ENCODE measurements around the gene CXorf38.
A peak's percentile ranks its signal among the peaks of the same experiment; 100 is the strongest.

The CXorf38 gene

GRCh38 chrX:40653535-40653934 lies 6.2 kb upstream of the CXorf38 start:
- in situ Hi-C loops (cut with HindIII; ENCODE audit: low sequenced_read_pairs): loop anchor here (25.0 kb wide), 1 partner anchor 459 kb away; no protein-coding TSS in a partner anchor
- TF ChIP-seq CTCF (IDR thresholded peaks at IDR 0.05; ENCODE audit: low read depth, low read length): no peak
- no peak overlapping the region for H3K4me3 ChIP-seq (ENCODE audit: low read depth, low read length)
- DNase-seq (ENCODE audit: low read depth, low spot score): no peak

GRCh38 chrX:40652664-40653063 lies 5.3 kb upstream of the CXorf38 start:
- no peak for TF ChIP-seq CTCF (IDR thresholded peaks at IDR 0.05; ENCODE audit: low read depth, low read length)
- no peak for DNase-seq (ENCODE audit: low read depth, low spot score)
- H3K4me3 ChIP-seq (ENCODE audit: low read depth, low read length): no peak overlapping the region
- in situ Hi-C loops (cut with HindIII; ENCODE audit: low sequenced_read_pairs): loop anchor here (25.0 kb wide), 1 partner anchor 460 kb away; no protein-coding TSS in a partner anchor

- in situ Hi-C loops (cut with HindIII; ENCODE audit: low sequenced_read_pairs): loop anchor here (25.0 kb wide), 1 partner anchor 461 kb away; no protein-coding TSS in a partner anchor
- TF ChIP-seq CTCF (IDR thresholded peaks at IDR 0.05; ENCODE audit: low read depth, low read length): peak; percentile 62
- H3K4me3 ChIP-seq (ENCODE audit: low read depth, low read length): no peak overlapping the region
Measured at GRCh38 chrX:40651620-40652223, 4.4 kb upstream of the CXorf38 start.

GRCh38 chrX:40646489-40647306 lies 663 bp downstream of the CXorf38 start:
- in situ Hi-C loops (cut with HindIII; ENCODE audit: low sequenced_read_pairs): no loop called here
- peak; percentile 14 for DNase-seq (ENCODE audit: low read depth, low spot score)
- TF ChIP-seq CTCF (IDR thresholded peaks at IDR 0.05; ENCODE audit: low read depth, low read length): no peak
- H3K4me3 ChIP-seq (ENCODE audit: low read depth, low read length): peak overlapping the region; percentile 75

More at GRCh38 chrX:40651620-40652223, 4.4 kb upstream of the CXorf38 start:
- peak; percentile 72 for DNase-seq (ENCODE audit: low read depth, low spot score)

GRCh38 chrX:40644821-40645358 lies 2.5 kb downstream of the CXorf38 start:
- in situ Hi-C loops (cut with HindIII; ENCODE audit: low sequenced_read_pairs): no loop called here
- H3K4me3 ChIP-seq (ENCODE audit: low read depth, low read length): peak overlapping the region; percentile 16
- DNase-seq (ENCODE audit: low read depth, low spot score): peak; percentile 62
- TF ChIP-seq CTCF (IDR thresholded peaks at IDR 0.05; ENCODE audit: low read depth, low read length): no peak

GRCh38 chrX:40644176-40644575 lies 3.2 kb downstream of the CXorf38 start:
- in situ Hi-C loops (cut with HindIII; ENCODE audit: low sequenced_read_pairs): no loop called here
- no peak for TF ChIP-seq CTCF (IDR thresholded peaks at IDR 0.05; ENCODE audit: low read depth, low read length)
- H3K4me3 ChIP-seq (ENCODE audit: low read depth, low read length): no peak overlapping the region
- DNase-seq (ENCODE audit: low read depth, low spot score): no peak

Measured in astrocyte of the spinal cord (primary cell).